Measurements from ENCODE around the gene OLFML1. TPM values are rescaled to one million over a fixed set of nuclear protein-coding genes. Genes with fewer than 3 reads are reported as not detected.

The OLFML1 gene
- total and polyA plus RNA-seq, 2 of the 8 experiments (the other 6 are each of a cell fraction or from before 2014, with no cell fraction given), result 0.24 TPM; not detected in 1

DNA sequence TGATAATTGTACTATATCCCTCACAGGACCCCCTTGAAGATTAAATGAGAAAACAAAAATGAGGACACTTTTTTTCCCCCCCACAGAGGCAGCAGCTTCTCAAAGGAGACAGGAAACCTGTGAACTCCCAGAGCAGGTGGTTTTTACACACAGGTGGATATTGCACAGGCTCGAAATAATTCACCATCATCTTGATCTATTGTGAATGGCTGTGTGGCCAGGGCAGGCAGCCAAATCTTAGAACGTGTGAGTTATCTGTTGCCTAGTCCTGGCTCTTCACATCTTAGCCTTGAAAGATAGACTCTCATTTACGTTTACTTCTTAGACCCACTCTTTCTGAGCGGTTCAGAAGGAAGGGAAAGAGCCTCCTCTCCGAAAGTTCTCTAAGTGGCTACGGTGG lies 52.0 kb downstream of the OLFML1 start:
- no peak overlapping the region for H2AK5ac ChIP-seq (ENCODE audit: low read depth, low read length)
- no peak overlapping the region for H3K18ac ChIP-seq (ENCODE audit: extremely low read depth, low read length)
- no peak overlapping the region for H2BK15ac ChIP-seq (ENCODE audit: low read length)
- H3K36me3 ChIP-seq (ENCODE audit: control insufficient read depth in 2 of 4, insufficient read depth in 4 of 4, low read length in 3 of 4), result no peaks in the 10 kb centered on the region
- H3K56ac ChIP-seq (replicated peaks; ENCODE audit: insufficient read length, low read depth, low read length), result no peak overlapping the region
- no peak overlapping the region for H4K91ac ChIP-seq (replicated peaks; ENCODE audit: insufficient read length, low read length)
- no peak overlapping the region for H3K27ac ChIP-seq (ENCODE audit: low read depth, low read length)
- no peaks in the 10 kb centered on the region for H4K20me1 ChIP-seq (replicated peaks in 1 of 2; ENCODE audit: control insufficient read depth in 1 of 2, insufficient read depth in 2 of 2, low read length in 2 of 2)
- 85% methylated on average over 6 of the region's 6 CpGs; no CpG with 5 or more reads in 1 of the 2 experiments for WGBS, 2 experiments (ENCODE audit: extremely low coverage in 1 of 2, insufficient coverage in 1 of 2, insufficient read length in 1 of 2, insufficient replicate concordance in 2 of 2, low coverage in 1 of 2, low lambda C conversion rate in 2 of 2, missing lambda C conversion rate in 1 of 2)
- H4K5ac ChIP-seq (ENCODE audit: insufficient read length, low read depth, low read length), result no peak overlapping the region
- no peak overlapping the region for H3K4ac ChIP-seq (replicated peaks; ENCODE audit: insufficient read length, low read depth, low read length)
- H3K4me1 ChIP-seq (replicated peaks in 1 of 4; ENCODE audit: control insufficient read depth in 3 of 4, insufficient read depth in 4 of 4, low read length in 3 of 4), result no peaks in the 10 kb centered on the region; a peak in 2 of 7 replicates
- H2AFZ ChIP-seq (ENCODE audit: low read length), result no peak overlapping the region
- H3K23me2 ChIP-seq (ENCODE audit: low read depth, low read length), result no peaks in the 10 kb centered on the region
- no peaks in the 10 kb centered on the region for H3K9me3 ChIP-seq (ENCODE audit: insufficient read depth in 2 of 2, low read depth in 1 of 2, low read length in 1 of 2)
- no peak overlapping the region for H3K23ac ChIP-seq (ENCODE audit: insufficient read length)
- no peak overlapping the region for H2BK5ac ChIP-seq (ENCODE audit: low read depth, low read length)
- no peak overlapping the region; the same call in 1 of the 2 replicates for H4K8ac ChIP-seq (ENCODE audit: extremely low read depth, insufficient read depth, low read length)
- no peak overlapping the region for H2BK120ac ChIP-seq (replicated peaks; ENCODE audit: low read depth, low read length)
- DNase-seq (ENCODE audit: low read depth in 1 of 2, low spot score in 2 of 2) (no peak), FAIRE-seq (no peak)
- H3K27me3 ChIP-seq (replicated peaks in 1 of 4; ENCODE audit: control insufficient read depth in 3 of 4, extremely low read depth in 1 of 4, insufficient read depth in 3 of 4, low read length in 3 of 4), result no peaks in the 10 kb centered on the region
- H3K14ac ChIP-seq (ENCODE audit: insufficient read length), result no peak overlapping the region
- no peak overlapping the region for H3K4me2 ChIP-seq (ENCODE audit: insufficient read depth in 1 of 2, low read depth in 2 of 2, low read length in 2 of 2)
- ChIA-PET CTCF (ENCODE audit: partially characterized antibody) (interaction anchor here (0.8 to 1.5 kb wide), 15 partner anchors 11 to 132 kb away, joined by 3 to 11 read pairs (median 3); no protein-coding TSS in a partner anchor), POLR2A (ENCODE audit: partially characterized antibody) (interaction anchor here (1.2 kb wide), 1 partner anchor 24 kb away, joined by 3 read pairs; no protein-coding TSS in a partner anchor)
- no peak overlapping the region for H2BK20ac ChIP-seq (ENCODE audit: low read length)
- no peak overlapping the region for H3K4me3 ChIP-seq (ENCODE audit: extremely low read depth in 1 of 4, insufficient read depth in 2 of 4, low read depth in 3 of 4, low read length in 4 of 4)
- no peak overlapping the region for H2BK12ac ChIP-seq (ENCODE audit: low read depth, low read length)
- TF ChIP-seq, protein P1, sequence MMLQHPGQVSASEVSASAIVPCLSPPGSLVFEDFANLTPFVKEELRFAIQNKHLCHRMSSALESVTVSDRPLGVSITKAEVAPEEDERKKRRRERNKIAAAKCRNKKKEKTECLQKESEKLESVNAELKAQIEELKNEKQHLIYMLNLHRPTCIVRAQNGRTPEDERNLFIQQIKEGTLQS (IDR thresholded peaks at IDR 0.05; ENCODE audit: insufficient read depth, low read depth, low read length), result no peak
- TF ChIP-seq GABPA (IDR thresholded peaks at IDR 0.05; ENCODE audit: borderline replicate concordance, insufficient read depth, low read length) (no peak), KDM1A (IDR thresholded peaks at IDR 0.05; ENCODE audit: borderline replicate concordance, low read length) (no peak), KDM4A (IDR thresholded peaks at IDR 0.05; ENCODE audit: low read depth, low read length, severe bottlenecking) (no peak), BCL11A (IDR thresholded peaks at IDR 0.05; ENCODE audit: low read depth in 2 of 2, low read length in 2 of 2) (no peak), TEAD4 (IDR thresholded peaks at IDR 0.05; ENCODE audit: low read depth, low read length) (no peak), CREB1 (IDR thresholded peaks at IDR 0.05) (no peak), HDAC2 (IDR thresholded peaks at IDR 0.05; ENCODE audit: borderline replicate concordance in 1 of 2, low read depth in 2 of 2, low read length in 2 of 2) (no peak), ASH2L (IDR thresholded peaks at IDR 0.05; ENCODE audit: low read length) (no peak), TAF1 (IDR thresholded peaks at IDR 0.05; ENCODE audit: low read depth, low read length) (no peak), SIRT6 (IDR thresholded peaks at IDR 0.05; ENCODE audit: low read length) (no peak), SP1 (IDR thresholded peaks at IDR 0.05; ENCODE audit: low read depth, low read length) (no peak), NRF1 (IDR thresholded peaks at IDR 0.05; ENCODE audit: low read depth, low read length) (no peak)
- TF ChIP-seq, protein P2, sequence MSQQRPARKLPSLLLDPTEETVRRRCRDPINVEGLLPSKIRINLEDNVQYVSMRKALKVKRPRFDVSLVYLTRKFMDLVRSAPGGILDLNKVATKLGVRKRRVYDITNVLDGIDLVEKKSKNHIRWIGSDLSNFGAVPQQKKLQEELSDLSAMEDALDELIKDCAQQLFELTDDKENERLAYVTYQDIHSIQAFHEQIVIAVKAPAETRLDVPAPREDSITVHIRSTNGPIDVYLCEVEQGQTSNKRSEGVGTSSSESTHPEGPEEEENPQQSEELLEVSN (IDR thresholded peaks at IDR 0.05), result no peak
- H3K79me1 ChIP-seq (ENCODE audit: low read depth, low read length), result no peaks in the 10 kb centered on the region
- no peak overlapping the region for H3K9ac ChIP-seq (replicated peaks in 1 of 4; ENCODE audit: extremely low read depth in 1 of 4, low read depth in 3 of 4, low read length in 3 of 4)
- H3K79me2 ChIP-seq (ENCODE audit: control insufficient read depth in 1 of 2, insufficient read depth in 2 of 2, low read length in 2 of 2), result no peaks in the 10 kb centered on the region
